GM18520 (cell line): Measurements from ENCODE around the gene C1QL4.
"Not testable (repeated sequence)": the region's sequence is repeated elsewhere in the genome, so short reads cannot be mapped to it uniquely, and the experiment has no call there.

Source experiments
- ATAC-seq: cut with Tn5 transposase; IDR thresholded peaks from one replicate; pipeline ENCODE4 v1.9.1; 2021; ENCODE audit not compliant: unreplicated experiment

Gene C1QL4

DNA sequence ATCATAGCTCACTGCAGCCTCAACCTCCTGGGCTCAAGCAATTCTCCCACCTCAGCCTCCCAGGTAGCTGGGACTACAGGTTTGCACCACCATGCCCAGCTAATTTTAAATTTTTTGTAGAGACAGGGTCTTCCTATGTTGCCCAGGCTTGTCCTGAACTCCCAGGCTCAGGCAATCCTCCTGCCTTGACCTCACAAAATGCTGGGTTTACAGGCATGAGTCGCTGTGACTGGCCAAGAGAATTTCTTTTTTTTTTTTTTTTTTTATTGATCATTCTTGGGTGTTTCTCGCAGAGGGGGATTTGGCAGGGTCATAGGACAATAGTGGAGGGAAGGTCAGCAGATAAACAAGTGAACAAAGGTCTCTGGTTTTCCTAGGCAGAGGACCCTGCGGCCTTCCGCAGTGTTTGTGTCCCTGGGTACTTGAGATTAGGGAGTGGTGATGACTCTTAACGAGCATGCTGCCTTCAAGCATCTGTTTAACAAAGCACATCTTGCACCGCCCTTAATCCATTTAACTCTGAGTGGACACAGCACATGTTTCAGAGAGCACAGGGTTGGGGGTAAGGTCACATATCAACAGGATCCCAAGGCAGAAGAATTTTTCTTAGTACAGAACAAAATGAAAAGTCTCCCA lies 54.1 kb downstream of the C1QL4 start:
- not testable (repeated sequence) for ATAC-seq
